Measurements from ENCODE around the gene TPRN. TPM values are rescaled to one million over a fixed set of nuclear protein-coding genes. Genes with fewer than 3 reads are reported as not detected.

The TPRN gene
- total RNA-seq, 1 experiment from 2014 or later: 37.7 TPM

- Histone ChIP-seq H3K4me3 (ENCODE audit: low read depth, low read length) (peak overlapping the region; percentile 69), H3K9me3 (no peaks in the 10 kb centered on the region), H3K4me1 (peaks cover 21% of the 10 kb centered on the region), H3K36me3 (ENCODE audit: control insufficient read depth, insufficient read depth, low read length) (no peaks in the 10 kb centered on the region), H3K27me3 (replicated peaks; ENCODE audit: control insufficient read depth, insufficient read depth, low read length) (no peaks in the 10 kb centered on the region)
- no peaks in the 10 kb centered on the region for H3K9me3 Mint-ChIP-seq (ENCODE audit: unreplicated experiment)
- BruUV-seq (replicated peaks): no TSS peak
- H3K27me3 Mint-ChIP-seq (ENCODE audit: insufficient read depth, unreplicated experiment): no peaks in the 10 kb centered on the region
- POLR2A ChIA-PET: interaction anchor here (0.6 to 3.3 kb wide), 9 partner anchors 8 to 212 kb away, joined by 3 to 27 read pairs (median 7); partner anchors contain the start of genes ANAPC2, NELFB, SLC34A3 and SSNA1
- CTCF ChIA-PET: interaction anchor here (0.6 to 2.5 kb wide), 15 partner anchors 10 to 337 kb away, joined by 3 to 27 read pairs (median 4); partner anchors contain the start of genes SAPCD2 and TUBB4B
- peak overlapping the region; percentile 85 for H3K4me3 Mint-ChIP-seq (ENCODE audit: unreplicated experiment)
- TF ChIP-seq, protein P1, sequence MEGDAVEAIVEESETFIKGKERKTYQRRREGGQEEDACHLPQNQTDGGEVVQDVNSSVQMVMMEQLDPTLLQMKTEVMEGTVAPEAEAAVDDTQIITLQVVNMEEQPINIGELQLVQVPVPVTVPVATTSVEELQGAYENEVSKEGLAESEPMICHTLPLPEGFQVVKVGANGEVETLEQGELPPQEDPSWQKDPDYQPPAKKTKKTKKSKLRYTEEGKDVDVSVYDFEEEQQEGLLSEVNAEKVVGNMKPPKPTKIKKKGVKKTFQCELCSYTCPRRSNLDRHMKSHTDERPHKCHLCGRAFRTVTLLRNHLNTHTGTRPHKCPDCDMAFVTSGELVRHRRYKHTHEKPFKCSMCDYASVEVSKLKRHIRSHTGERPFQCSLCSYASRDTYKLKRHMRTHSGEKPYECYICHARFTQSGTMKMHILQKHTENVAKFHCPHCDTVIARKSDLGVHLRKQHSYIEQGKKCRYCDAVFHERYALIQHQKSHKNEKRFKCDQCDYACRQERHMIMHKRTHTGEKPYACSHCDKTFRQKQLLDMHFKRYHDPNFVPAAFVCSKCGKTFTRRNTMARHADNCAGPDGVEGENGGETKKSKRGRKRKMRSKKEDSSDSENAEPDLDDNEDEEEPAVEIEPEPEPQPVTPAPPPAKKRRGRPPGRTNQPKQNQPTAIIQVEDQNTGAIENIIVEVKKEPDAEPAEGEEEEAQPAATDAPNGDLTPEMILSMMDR (IDR thresholded peaks at IDR 0.05; ENCODE audit: insufficient read depth in 1 of 2, low read depth in 1 of 2, low read length in 1 of 2, severe bottlenecking in 1 of 2, unreplicated experiment in 1 of 2): no peak
- intact Hi-C loops (cut with micrococcal nuclease; ENCODE audit: unreplicated experiment): loop anchor here (2.0 kb wide), 1 partner anchor 17 kb away; the partner anchor contains the start of gene TUBB4B
- peak; percentile 97 to 99 for DNase-seq
- H3K36me3 Mint-ChIP-seq (ENCODE audit: insufficient read depth, unreplicated experiment): peaks cover 20% of the 10 kb centered on the region
- no peak overlapping the region for H3K27ac Mint-ChIP-seq (ENCODE audit: unreplicated experiment)
- peaks cover 13% of the 10 kb centered on the region for H3K4me1 Mint-ChIP-seq (ENCODE audit: low read depth, unreplicated experiment)
Observed at GRCh38 chr9:137223078-137223970, 22.8 kb upstream of the TPRN start.

GRCh38 chr9:137222190-137223077, 21.9 kb upstream of the TPRN start, which contains the start of gene RNF208:
Gene RNF208 (minus strand): TSS chr9:137222240. CDS start chr9:137221212, 1,028 bp downstream.
- DNase-seq: no peak
- ChIA-PET CTCF (interaction anchor here (1.0 to 2.5 kb wide), 7 partner anchors 14 to 47 kb away, joined by 3 to 27 read pairs (median 3); partner anchors contain the start of gene TUBB4B), POLR2A (interaction anchor here (1.0 to 3.3 kb wide), 5 partner anchors 18 to 33 kb away, joined by 5 to 27 read pairs (median 10); partner anchors contain the start of genes ANAPC2, NELFB, SSNA1 and TPRN)
- Histone ChIP-seq H3K27me3 (replicated peaks; ENCODE audit: control insufficient read depth, insufficient read depth, low read length) (no peaks in the 10 kb centered on the region), H3K36me3 (ENCODE audit: control insufficient read depth, insufficient read depth, low read length) (no peaks in the 10 kb centered on the region), H3K4me3 (ENCODE audit: low read depth, low read length) (peak within 1 kb of the TSS; percentile 69), H3K9me3 (no peaks in the 10 kb centered on the region), H3K4me1 (peaks cover 29% of the 10 kb centered on the region)
- Mint-ChIP-seq H3K4me3 (ENCODE audit: unreplicated experiment) (peak within 1 kb of the TSS; percentile 85), H3K27ac (ENCODE audit: unreplicated experiment) (no peak within 1 kb of the TSS), H3K4me1 (ENCODE audit: low read depth, unreplicated experiment) (peaks cover 8% of the 10 kb centered on the region), H3K27me3 (ENCODE audit: insufficient read depth, unreplicated experiment) (no peaks in the 10 kb centered on the region), H3K36me3 (ENCODE audit: insufficient read depth, unreplicated experiment) (peaks cover 21% of the 10 kb centered on the region), H3K9me3 (ENCODE audit: unreplicated experiment) (no peaks in the 10 kb centered on the region)
- TF ChIP-seq, protein P1 (IDR thresholded peaks at IDR 0.05; ENCODE audit: insufficient read depth in 1 of 2, low read depth in 1 of 2, low read length in 1 of 2, severe bottlenecking in 1 of 2, unreplicated experiment in 1 of 2): peak in 1 of 2 experiments; percentile 4
- no TSS peak for BruUV-seq (replicated peaks)
- intact Hi-C loops (cut with micrococcal nuclease; ENCODE audit: unreplicated experiment): loop anchor here (2.0 kb wide), 1 partner anchor 18 kb away; the partner anchor contains the start of gene TUBB4B
